Hepatocyte (in vitro differentiated cells): ENCODE data around the gene IMMP2L.

Experiments used
- EZH2 ChIP-seq: fragments of 200-600 bp; sonication (generic); IDR thresholded peaks from 2 replicates; pipeline ENCODE4 v1.6.1; 2016; ENCODE audit warnings: antibody characterized with exemption, mild to moderate bottlenecking, borderline replicate concordance
- EZH2phosphoT487 ChIP-seq: fragments of 200-600 bp; sonication (generic); IDR thresholded peaks from one replicate; pipeline ENCODE4 v1.6.1; 2018; ENCODE audit warnings: antibody characterized with exemption, mild to moderate bottlenecking, low read depth, moderate library complexity; ENCODE audit not compliant: unreplicated experiment, severe bottlenecking
- TF ChIP-seq, protein P1 (sequence below): fragments of 200-600 bp; sonication (generic); IDR thresholded peaks from 2 replicates; pipeline ENCODE4 v1.5.1; 2016; ENCODE audit warnings: antibody characterized with exemption, mild to moderate bottlenecking; ENCODE audit not compliant: poor library complexity

DNA sequence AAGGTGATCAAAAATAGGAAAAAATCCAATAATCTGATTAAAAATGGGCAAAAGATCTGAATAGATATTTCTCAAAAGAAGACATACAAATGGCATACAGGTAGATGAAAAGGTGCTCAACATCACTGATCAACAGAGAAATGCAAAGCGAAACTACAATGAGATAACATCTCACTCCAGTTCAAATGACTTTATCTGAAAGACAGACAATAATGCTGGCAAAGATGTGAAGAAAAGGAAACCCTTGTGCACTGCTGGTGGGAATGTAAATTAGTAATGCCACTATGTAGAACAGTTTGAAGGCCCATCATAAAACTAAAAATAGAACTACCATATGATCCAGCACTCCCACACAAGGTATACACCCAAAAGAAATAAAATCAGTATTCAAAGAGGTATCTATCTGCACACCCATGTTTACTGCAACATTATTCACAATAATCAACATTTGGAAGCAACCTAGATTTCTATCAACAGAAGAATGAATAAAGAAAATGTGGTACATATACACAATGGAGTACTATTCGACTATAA, 386.3 kb downstream of the IMMP2L start:
- TF ChIP-seq, protein P1, sequence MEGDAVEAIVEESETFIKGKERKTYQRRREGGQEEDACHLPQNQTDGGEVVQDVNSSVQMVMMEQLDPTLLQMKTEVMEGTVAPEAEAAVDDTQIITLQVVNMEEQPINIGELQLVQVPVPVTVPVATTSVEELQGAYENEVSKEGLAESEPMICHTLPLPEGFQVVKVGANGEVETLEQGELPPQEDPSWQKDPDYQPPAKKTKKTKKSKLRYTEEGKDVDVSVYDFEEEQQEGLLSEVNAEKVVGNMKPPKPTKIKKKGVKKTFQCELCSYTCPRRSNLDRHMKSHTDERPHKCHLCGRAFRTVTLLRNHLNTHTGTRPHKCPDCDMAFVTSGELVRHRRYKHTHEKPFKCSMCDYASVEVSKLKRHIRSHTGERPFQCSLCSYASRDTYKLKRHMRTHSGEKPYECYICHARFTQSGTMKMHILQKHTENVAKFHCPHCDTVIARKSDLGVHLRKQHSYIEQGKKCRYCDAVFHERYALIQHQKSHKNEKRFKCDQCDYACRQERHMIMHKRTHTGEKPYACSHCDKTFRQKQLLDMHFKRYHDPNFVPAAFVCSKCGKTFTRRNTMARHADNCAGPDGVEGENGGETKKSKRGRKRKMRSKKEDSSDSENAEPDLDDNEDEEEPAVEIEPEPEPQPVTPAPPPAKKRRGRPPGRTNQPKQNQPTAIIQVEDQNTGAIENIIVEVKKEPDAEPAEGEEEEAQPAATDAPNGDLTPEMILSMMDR = no peak
- no peak for TF ChIP-seq EZH2phosphoT487
- no peak for TF ChIP-seq EZH2
